ENCODE results near the gene FOXP1. TPM values are rescaled to one million over a fixed set of nuclear protein-coding genes. Genes with fewer than 3 reads are reported as not detected.

The FOXP1 gene
- total and polyA plus RNA-seq, 4 donors = 4.9 to 35.4 (median 32.0) TPM

DNA sequence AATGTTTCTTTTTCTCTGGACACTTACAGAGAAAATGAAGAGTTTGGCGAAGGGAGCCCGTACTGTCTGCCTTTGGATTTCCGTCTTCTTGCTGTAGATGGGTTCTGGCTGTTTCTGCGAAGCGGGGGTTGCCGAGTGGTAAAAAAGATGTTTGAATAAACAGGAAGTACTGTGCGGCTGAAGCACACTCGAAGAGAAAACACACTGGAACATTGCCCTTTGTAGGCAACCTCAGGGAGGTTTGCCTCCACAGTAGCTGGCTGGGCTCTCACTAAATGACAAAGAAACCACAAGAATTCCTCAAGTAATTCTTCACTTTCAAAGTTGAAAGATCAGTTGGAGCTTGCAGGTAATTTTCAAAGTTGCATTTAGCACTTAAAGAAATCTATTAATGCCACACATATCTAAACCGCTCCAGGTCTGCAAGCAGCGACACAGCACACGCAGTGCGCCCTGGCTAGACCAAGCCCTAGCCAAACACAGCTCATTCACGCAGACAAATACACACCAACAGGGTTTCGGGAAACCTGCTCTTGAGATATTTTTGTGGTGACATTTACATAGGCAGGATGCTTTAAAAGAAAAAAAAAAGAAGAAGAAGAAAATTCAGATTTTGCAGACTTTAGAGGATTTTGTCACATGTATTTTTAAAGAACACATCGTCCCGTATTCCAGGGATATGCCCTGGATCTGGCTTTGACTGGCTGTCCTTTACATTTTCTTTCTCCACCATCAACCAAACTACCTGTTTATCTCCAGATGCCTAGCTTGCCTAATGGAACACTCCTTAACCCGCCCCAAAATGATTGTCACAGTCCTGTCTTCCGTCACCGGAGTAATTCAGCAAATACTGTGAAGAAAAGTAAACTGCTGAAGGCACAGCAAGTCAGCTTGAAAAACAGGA lies 452.8 kb downstream of the FOXP1 start:
- H3K36me3 ChIP-seq (ENCODE audit: control insufficient read depth in 4 of 4, insufficient read depth in 3 of 4, low read depth in 1 of 4, low read length in 3 of 4) = no peaks in the 10 kb centered on the region
- no peaks in the 10 kb centered on the region for H3K27me3 ChIP-seq (ENCODE audit: control insufficient read depth in 4 of 4, insufficient read depth in 4 of 4, low read length in 3 of 4)
- TF ChIP-seq HNF4A (conservative IDR thresholded peaks at IDR 0.05) (peak; percentile 22 to 50), GABPA (IDR thresholded peaks at IDR 0.05 in 1 of 2, conservative IDR thresholded peaks at IDR 0.05 in 1 of 2) (no peak), NR2F2 (IDR thresholded peaks at IDR 0.05) (no peak), RAD21 (IDR thresholded peaks at IDR 0.05) (peak; percentile 35 to 62), FOXA2 (IDR thresholded peaks at IDR 0.05) (no peak), JUND (IDR thresholded peaks at IDR 0.05) (peak; percentile 11 to 29), RXRA (IDR thresholded peaks at IDR 0.05) (peak; percentile 9 to 42), HNF4G (IDR thresholded peaks at IDR 0.05) (no peak), EGR1 (IDR thresholded peaks at IDR 0.05; ENCODE audit: low read depth in 2 of 2) (peak in 1 of 2 donors; percentile 32), SP1 (IDR thresholded peaks at IDR 0.05) (no peak), FOXA1 (IDR thresholded peaks at IDR 0.05) (no peak), TAF1 (conservative IDR thresholded peaks at IDR 0.05) (peak; percentile 75), YY1 (IDR thresholded peaks at IDR 0.05) (peak; percentile 58)
- TF ChIP-seq, protein P1, sequence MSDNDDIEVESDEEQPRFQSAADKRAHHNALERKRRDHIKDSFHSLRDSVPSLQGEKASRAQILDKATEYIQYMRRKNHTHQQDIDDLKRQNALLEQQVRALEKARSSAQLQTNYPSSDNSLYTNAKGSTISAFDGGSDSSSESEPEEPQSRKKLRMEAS (IDR thresholded peaks at IDR 0.05) = no peak
- TF ChIP-seq, protein P2, sequence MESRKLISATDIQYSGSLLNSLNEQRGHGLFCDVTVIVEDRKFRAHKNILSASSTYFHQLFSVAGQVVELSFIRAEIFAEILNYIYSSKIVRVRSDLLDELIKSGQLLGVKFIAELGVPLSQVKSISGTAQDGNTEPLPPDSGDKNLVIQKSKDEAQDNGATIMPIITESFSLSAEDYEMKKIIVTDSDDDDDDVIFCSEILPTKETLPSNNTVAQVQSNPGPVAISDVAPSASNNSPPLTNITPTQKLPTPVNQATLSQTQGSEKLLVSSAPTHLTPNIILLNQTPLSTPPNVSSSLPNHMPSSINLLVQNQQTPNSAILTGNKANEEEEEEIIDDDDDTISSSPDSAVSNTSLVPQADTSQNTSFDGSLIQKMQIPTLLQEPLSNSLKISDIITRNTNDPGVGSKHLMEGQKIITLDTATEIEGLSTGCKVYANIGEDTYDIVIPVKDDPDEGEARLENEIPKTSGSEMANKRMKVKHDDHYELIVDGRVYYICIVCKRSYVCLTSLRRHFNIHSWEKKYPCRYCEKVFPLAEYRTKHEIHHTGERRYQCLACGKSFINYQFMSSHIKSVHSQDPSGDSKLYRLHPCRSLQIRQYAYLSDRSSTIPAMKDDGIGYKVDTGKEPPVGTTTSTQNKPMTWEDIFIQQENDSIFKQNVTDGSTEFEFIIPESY (IDR thresholded peaks at IDR 0.05) = no peak
- TF ChIP-seq, protein P3, sequence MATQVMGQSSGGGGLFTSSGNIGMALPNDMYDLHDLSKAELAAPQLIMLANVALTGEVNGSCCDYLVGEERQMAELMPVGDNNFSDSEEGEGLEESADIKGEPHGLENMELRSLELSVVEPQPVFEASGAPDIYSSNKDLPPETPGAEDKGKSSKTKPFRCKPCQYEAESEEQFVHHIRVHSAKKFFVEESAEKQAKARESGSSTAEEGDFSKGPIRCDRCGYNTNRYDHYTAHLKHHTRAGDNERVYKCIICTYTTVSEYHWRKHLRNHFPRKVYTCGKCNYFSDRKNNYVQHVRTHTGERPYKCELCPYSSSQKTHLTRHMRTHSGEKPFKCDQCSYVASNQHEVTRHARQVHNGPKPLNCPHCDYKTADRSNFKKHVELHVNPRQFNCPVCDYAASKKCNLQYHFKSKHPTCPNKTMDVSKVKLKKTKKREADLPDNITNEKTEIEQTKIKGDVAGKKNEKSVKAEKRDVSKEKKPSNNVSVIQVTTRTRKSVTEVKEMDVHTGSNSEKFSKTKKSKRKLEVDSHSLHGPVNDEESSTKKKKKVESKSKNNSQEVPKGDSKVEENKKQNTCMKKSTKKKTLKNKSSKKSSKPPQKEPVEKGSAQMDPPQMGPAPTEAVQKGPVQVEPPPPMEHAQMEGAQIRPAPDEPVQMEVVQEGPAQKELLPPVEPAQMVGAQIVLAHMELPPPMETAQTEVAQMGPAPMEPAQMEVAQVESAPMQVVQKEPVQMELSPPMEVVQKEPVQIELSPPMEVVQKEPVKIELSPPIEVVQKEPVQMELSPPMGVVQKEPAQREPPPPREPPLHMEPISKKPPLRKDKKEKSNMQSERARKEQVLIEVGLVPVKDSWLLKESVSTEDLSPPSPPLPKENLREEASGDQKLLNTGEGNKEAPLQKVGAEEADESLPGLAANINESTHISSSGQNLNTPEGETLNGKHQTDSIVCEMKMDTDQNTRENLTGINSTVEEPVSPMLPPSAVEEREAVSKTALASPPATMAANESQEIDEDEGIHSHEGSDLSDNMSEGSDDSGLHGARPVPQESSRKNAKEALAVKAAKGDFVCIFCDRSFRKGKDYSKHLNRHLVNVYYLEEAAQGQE (IDR thresholded peaks at IDR 0.05) = peak; percentile 63
- TF ChIP-seq, protein P4, sequence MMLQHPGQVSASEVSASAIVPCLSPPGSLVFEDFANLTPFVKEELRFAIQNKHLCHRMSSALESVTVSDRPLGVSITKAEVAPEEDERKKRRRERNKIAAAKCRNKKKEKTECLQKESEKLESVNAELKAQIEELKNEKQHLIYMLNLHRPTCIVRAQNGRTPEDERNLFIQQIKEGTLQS (IDR thresholded peaks at IDR 0.05) = no peak
- TF ChIP-seq, protein P5, sequence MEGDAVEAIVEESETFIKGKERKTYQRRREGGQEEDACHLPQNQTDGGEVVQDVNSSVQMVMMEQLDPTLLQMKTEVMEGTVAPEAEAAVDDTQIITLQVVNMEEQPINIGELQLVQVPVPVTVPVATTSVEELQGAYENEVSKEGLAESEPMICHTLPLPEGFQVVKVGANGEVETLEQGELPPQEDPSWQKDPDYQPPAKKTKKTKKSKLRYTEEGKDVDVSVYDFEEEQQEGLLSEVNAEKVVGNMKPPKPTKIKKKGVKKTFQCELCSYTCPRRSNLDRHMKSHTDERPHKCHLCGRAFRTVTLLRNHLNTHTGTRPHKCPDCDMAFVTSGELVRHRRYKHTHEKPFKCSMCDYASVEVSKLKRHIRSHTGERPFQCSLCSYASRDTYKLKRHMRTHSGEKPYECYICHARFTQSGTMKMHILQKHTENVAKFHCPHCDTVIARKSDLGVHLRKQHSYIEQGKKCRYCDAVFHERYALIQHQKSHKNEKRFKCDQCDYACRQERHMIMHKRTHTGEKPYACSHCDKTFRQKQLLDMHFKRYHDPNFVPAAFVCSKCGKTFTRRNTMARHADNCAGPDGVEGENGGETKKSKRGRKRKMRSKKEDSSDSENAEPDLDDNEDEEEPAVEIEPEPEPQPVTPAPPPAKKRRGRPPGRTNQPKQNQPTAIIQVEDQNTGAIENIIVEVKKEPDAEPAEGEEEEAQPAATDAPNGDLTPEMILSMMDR (IDR thresholded peaks at IDR 0.05; ENCODE audit: low read depth, low read length, missing input control) = no peak
- DNase-seq (ENCODE audit: low spot score) = peak; percentile 64
- H3K4me1 ChIP-seq (ENCODE audit: control insufficient read depth in 4 of 4, insufficient read depth in 4 of 4, low read length in 3 of 4) = peaks cover 5 to 76% (median 51%) of the 10 kb centered on the region in 4 donors
- H3K9ac ChIP-seq (ENCODE audit: low read depth in 1 of 2, low read length in 2 of 2) = peak overlapping the region; percentile 86 to 99
- H3K9me3 ChIP-seq (ENCODE audit: control insufficient read depth in 4 of 4, low read length in 3 of 4) = no peaks in the 10 kb centered on the region
- H3K27ac ChIP-seq (ENCODE audit: low read depth in 1 of 2, low read length in 2 of 2) = peak overlapping the region; percentile 89 to 94
- peak overlapping the region; percentile 51 to 87 (median 55) for H3K4me3 ChIP-seq (ENCODE audit: low read depth in 1 of 3, low read length in 3 of 3)
- WGBS = 9% methylated on average over 19 of the region's 19 CpGs
